Fibroblast of lung (primary cell): Measurements from ENCODE around the gene VCPKMT. TPM values are rescaled to one million over a fixed set of nuclear protein-coding genes. Genes with fewer than 3 reads are reported as not detected.

Experiments
- DNase-seq, 2 donors: peaks; one replicate each; pipeline versions ENCODE4 v3.0.0 to v3.0.0-alpha.2; 2010; ENCODE audit warnings: low read depth in 2 of 2
- H2AFZ ChIP-seq: 2 replicates; pipeline ENCODE4 v1.5.1; 2012; ENCODE audit warnings: low read length, control low read depth, inconsistent platforms
- H3K27ac ChIP-seq: 2 replicates; pipeline ENCODE4 v1.5.1; 2011; ENCODE audit warnings: low read length, control low read depth; ENCODE audit not compliant: insufficient read depth
- H3K27me3 ChIP-seq: 2 replicates; pipeline ENCODE4 v1.5.1; 2011; ENCODE audit warnings: mild to moderate bottlenecking, low read length; ENCODE audit not compliant: control insufficient read depth, insufficient read depth
- H3K36me3 ChIP-seq: 2 replicates; pipeline ENCODE4 v1.5.1; 2011; ENCODE audit warnings: low read length; ENCODE audit not compliant: control insufficient read depth, insufficient read depth
- H3K4me1 ChIP-seq: 2 replicates; pipeline ENCODE4 v1.5.1; 2011; ENCODE audit warnings: low read length; ENCODE audit not compliant: control insufficient read depth, insufficient read depth; ENCODE audit errors: extremely low read depth
- H3K4me2 ChIP-seq: 2 replicates; pipeline ENCODE4 v1.5.1; 2011; ENCODE audit warnings: low read length, control low read depth; ENCODE audit not compliant: insufficient read depth; ENCODE audit errors: extremely low read depth
- H3K4me3 ChIP-seq, 4 experiments: fragments of 200-600 bp in 1 of 4; sonication (generic) in 1 of 4; replicated peaks in 1 of 4; 2 replicates each; pipeline ENCODE4 v1.5.1; 2011 to 2016; ENCODE audit warnings: low read length in 4 of 4, low read depth in 3 of 4, mild to moderate bottlenecking in 3 of 4, control low read depth in 2 of 4, inconsistent platforms in 1 of 4, mixed read lengths in 1 of 4; ENCODE audit not compliant: insufficient read depth in 1 of 4; ENCODE audit errors: control extremely low read depth in 1 of 4
- H3K79me2 ChIP-seq: 2 replicates; pipeline ENCODE4 v1.5.1; 2012; ENCODE audit warnings: mild to moderate bottlenecking, low read length, inconsistent platforms; ENCODE audit not compliant: control insufficient read depth, insufficient read depth
- H3K9ac ChIP-seq: 2 replicates; pipeline ENCODE4 v1.5.1; 2011; ENCODE audit warnings: mild to moderate bottlenecking, low read length, control low read depth; ENCODE audit not compliant: insufficient read depth
- H3K9me3 ChIP-seq: 2 replicates; pipeline ENCODE4 v1.5.1; 2012; ENCODE audit warnings: low read depth, low read length; ENCODE audit not compliant: control insufficient read depth, insufficient read depth
- H4K20me1 ChIP-seq: 2 replicates; pipeline ENCODE4 v1.5.1; 2011; ENCODE audit warnings: low read length; ENCODE audit not compliant: control insufficient read depth, insufficient read depth; ENCODE audit errors: extremely low read depth
- CTCF ChIP-seq, 2 donors: IDR thresholded peaks in 1 of 2; conservative IDR thresholded peaks in 1 of 2; 1 replicate in 1 of 2; 2 replicates in 1 of 2; pipeline ENCODE4 v1.5.1; 2011 to 2012; ENCODE audit warnings: low read length in 2 of 2, control low read depth in 1 of 2, inconsistent platforms in 1 of 2, low read depth in 1 of 2, mild to moderate bottlenecking in 1 of 2
- EZH2 ChIP-seq: IDR thresholded peaks from 2 replicates; pipeline ENCODE4 v1.5.1; 2012; ENCODE audit warnings: low read length, control low read depth, mild to moderate bottlenecking; ENCODE audit errors: missing control alignments
- polyA plus RNA-seq, 2 donors: library from polyadenylated mRNA; depleted of rRNA in 1 of 2; stranded (reverse) in 1 of 2; unstranded in 1 of 2; fragments of >200 nt; gene quantifications; 2 replicates each; pipeline ENCODE4 v1.2.1, GENCODE V29; 2011 to 2012; ENCODE audit warnings: missing spikeins in 1 of 2
- total RNA-seq: library from RNA; depleted of rRNA; stranded (reverse); fragments of >200 nt; gene quantifications from 2 replicates; pipeline ENCODE4 v1.2.1, GENCODE V29; 2014

The VCPKMT gene
- total and polyA plus RNA-seq, 2 donors (not counting 1 experiment from before 2014, with no cell fraction given): 3.6 to 5.3 TPM

GRCh38 chr14:50087341-50088116 lies 28.8 kb downstream of the VCPKMT start:
- Histone ChIP-seq H3K27me3 (no peaks in the 10 kb centered on the region), H2AFZ (no peak overlapping the region), H3K4me3 (no peak overlapping the region), H3K36me3 (no peaks in the 10 kb centered on the region), H3K27ac (no peak overlapping the region), H3K4me2 (no peak overlapping the region), H3K79me2 (no peaks in the 10 kb centered on the region), H4K20me1 (no peaks in the 10 kb centered on the region), H3K9me3 (no peaks in the 10 kb centered on the region), H3K4me1 (peaks cover 2% of the 10 kb centered on the region), H3K9ac (no peak overlapping the region)
- no peak for DNase-seq
- TF ChIP-seq CTCF (conservative IDR thresholded peaks at IDR 0.05 in 1 of 2, IDR thresholded peaks at IDR 0.05 in 1 of 2; ENCODE audit: low read depth in 1 of 2, low read length in 2 of 2) (no peak), EZH2 (no peak)

- peaks cover 2% of the 10 kb centered on the region for H3K4me1 ChIP-seq
Measured at GRCh38 chr14:50086321-50086711, 30.1 kb downstream of the VCPKMT start.

More at GRCh38 chr14:50086321-50086711, 30.1 kb downstream of the VCPKMT start:
- Histone ChIP-seq H3K36me3 (no peaks in the 10 kb centered on the region), H3K27ac (no peak overlapping the region), H4K20me1 (no peaks in the 10 kb centered on the region), H3K9ac (no peak overlapping the region), H3K27me3 (no peaks in the 10 kb centered on the region), H3K4me3 (no peak overlapping the region), H3K9me3 (no peaks in the 10 kb centered on the region), H3K79me2 (no peaks in the 10 kb centered on the region), H3K4me2 (no peak overlapping the region), H2AFZ (no peak overlapping the region)
- no peak for DNase-seq
- TF ChIP-seq CTCF (conservative IDR thresholded peaks at IDR 0.05 in 1 of 2, IDR thresholded peaks at IDR 0.05 in 1 of 2; ENCODE audit: low read depth in 1 of 2, low read length in 2 of 2) (no peak), EZH2 (no peak)
